ENCODE measurements around the gene PGM2L1. TPM values are rescaled to one million over a fixed set of nuclear protein-coding genes. Genes with fewer than 3 reads are reported as not detected.
A peak's percentile ranks its signal among the peaks of the same experiment; 100 is the strongest.
"Not testable (repeated sequence)": the region's sequence is repeated elsewhere in the genome, so short reads cannot be mapped to it uniquely, and the experiment has no call there.

The PGM2L1 gene
- total RNA-seq, 1 experiment from 2014 or later, result 13.4 TPM

DNA sequence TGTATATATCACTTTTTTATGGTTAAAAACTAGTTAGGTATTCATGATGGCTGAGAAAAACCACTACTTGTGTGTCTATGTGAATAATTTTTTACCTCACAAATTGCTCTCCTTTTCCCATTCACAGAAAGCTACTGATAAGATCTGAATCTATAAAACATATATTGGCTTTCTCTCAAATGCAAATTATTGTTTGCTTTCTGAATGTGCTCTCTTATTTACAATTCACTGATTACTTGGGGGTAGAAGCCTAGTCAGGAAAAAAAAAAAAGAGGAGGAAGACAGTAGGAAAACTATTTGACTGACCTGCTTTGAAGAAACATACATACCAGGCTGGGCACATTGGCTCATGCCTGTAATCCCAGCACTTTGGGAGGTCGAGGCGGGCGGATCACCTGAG lies 20.5 kb downstream of the PGM2L1 start:
- no peak for DNase-seq
- H3K36me3 ChIP-seq (replicated peaks; ENCODE audit: control insufficient read depth, insufficient read depth, low read length), result no peaks in the 10 kb centered on the region; the same call in 1 of the 2 replicates
- no peaks in the 10 kb centered on the region for H3K27me3 ChIP-seq (ENCODE audit: control insufficient read depth, insufficient read depth, low read length)
- no peak overlapping the region for H3K4me3 ChIP-seq (ENCODE audit: insufficient read depth, low read depth, low read length)

DNA sequence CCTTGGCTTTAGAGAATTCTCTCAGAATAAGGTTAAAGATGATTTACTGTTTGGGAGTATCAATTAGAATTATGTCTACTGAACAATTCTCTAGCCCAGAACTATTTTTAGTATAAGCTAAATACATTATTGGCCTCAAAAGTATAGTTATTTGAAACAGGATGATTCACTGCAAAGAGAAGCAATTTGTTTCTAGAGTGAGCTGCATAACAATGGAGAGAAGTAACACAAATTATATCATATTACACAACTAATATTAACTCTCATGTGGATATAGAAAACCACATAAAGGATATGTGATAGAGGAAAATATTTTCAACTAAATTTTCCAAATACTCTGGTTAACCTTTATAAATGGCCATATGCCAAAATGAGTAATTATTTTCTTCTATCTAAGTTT lies 24.9 kb downstream of the PGM2L1 start:
- H3K36me3 ChIP-seq (replicated peaks; ENCODE audit: control insufficient read depth, insufficient read depth, low read length), result peaks cover 1% of the 10 kb centered on the region
- no peak overlapping the region for H3K4me3 ChIP-seq (ENCODE audit: insufficient read depth, low read depth, low read length)
- DNase-seq, result no peak
- no peaks in the 10 kb centered on the region for H3K27me3 ChIP-seq (ENCODE audit: control insufficient read depth, insufficient read depth, low read length)

DNA sequence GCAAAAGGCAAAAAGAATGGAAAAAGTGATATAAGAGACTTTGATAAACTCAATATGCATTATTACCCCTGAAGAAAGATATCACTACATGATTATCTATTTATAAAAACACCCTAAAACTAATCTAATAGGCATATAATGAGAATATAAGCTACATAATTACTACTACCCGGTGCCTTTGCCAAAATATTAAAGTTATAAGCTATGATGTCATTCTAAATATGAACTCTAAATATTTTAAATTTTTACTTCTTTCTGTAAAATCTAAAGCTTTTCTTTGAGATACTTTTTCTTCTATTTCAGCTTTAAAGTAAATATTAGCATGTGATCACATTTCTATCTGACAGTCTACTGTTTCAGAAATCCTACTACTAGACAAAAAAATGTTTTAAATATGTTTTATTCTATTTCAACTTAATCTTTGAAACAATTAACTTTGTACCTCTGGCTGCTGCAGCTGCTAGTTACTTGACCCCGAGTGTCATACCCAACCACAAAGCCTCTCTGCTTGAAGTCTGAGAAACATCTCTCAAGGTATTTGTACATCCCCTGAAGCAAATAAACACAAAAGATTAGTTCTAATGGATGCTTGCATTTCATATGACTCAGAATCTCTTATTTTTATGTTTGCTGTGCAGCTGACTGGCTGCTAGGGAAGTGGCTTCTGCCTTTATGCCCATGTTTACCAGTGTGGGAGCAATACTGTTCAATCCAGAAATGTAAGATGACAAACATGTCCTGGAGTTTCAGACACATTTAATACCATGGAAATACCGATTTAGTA lies 26.8 kb downstream of the PGM2L1 start:
- Histone ChIP-seq H3K36me3 (replicated peaks; ENCODE audit: control insufficient read depth, insufficient read depth, low read length) (peaks cover 5% of the 10 kb centered on the region), H3K27me3 (ENCODE audit: control insufficient read depth, insufficient read depth, low read length) (no peaks in the 10 kb centered on the region), H3K4me3 (ENCODE audit: insufficient read depth, low read depth, low read length) (no peak overlapping the region)
- no peak for DNase-seq

DNA sequence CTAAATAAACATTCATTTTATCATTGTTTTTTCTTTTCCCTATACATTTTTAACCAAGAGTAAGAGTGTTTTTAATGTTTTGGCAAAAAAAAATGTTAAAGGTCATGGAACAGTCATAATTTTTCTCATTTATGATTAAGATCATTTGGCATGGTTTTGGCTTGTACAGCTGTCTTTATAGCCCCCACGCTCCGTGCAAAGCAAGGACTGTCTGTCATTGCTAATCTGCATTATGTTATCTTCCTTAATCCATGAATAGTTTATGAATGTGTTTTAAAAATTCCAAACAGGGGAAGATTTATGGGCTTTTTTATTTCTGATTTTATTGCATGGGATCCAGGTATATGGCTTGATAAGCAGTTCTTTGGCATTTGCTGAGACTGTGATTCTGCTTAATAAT lies 28.1 kb downstream of the PGM2L1 start:
- DNase-seq, result no peak
- no peaks in the 10 kb centered on the region for H3K27me3 ChIP-seq (ENCODE audit: control insufficient read depth, insufficient read depth, low read length)
- peaks cover 5% of the 10 kb centered on the region for H3K36me3 ChIP-seq (replicated peaks; ENCODE audit: control insufficient read depth, insufficient read depth, low read length)

DNA sequence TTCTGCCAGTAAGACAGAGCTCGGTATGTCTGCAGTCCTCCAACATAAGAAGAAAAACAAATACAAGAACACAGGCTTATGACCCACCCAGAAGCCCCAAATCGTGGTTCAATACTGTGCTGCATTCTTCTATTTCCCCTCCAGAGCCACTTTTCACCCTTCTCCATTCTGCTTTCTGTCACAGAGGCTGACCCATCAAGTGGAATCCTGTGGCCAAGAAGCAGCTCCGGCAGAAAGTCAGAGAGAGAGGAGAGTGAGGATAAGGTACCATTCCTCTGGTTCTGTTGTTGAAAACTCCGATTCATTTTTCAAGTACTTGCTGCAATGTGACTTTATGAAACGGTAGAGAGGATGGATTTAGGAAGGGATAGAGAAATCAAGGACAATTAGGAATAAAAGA lies 30.4 kb downstream of the PGM2L1 start:
- no peak for DNase-seq
- Histone ChIP-seq H3K36me3 (replicated peaks; ENCODE audit: control insufficient read depth, insufficient read depth, low read length) (peaks cover 5% of the 10 kb centered on the region), H3K4me3 (ENCODE audit: insufficient read depth, low read depth, low read length) (no peak overlapping the region), H3K27me3 (ENCODE audit: control insufficient read depth, insufficient read depth, low read length) (no peaks in the 10 kb centered on the region)

More for the DNA sequence above, 28.1 kb downstream of the PGM2L1 start:
- H3K4me3 ChIP-seq (ENCODE audit: insufficient read depth, low read depth, low read length), result no peak overlapping the region

DNA sequence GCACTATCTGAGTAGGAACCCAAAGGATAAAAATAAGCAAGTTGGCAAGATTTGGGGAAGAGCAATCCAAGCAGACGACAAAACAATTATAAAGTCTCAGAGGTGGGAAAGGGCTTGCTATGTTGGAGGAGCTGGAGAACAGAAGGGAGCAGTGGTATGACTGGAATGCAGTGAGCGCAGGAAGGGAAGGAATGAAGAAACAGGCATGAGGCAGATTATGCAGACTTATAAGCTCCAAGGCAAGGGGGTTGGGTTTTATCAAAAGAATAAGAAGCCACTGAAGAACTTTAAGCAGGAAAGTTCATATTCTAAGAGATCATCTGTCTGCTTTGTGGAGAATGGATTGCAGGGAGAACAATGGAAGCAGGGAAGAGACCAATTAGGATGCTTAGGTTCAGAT lies 31.7 kb downstream of the PGM2L1 start:
- DNase-seq, result peak; percentile 9
- Histone ChIP-seq H3K36me3 (replicated peaks; ENCODE audit: control insufficient read depth, insufficient read depth, low read length) (peaks cover 5% of the 10 kb centered on the region; the same call in 1 of the 2 replicates), H3K4me3 (ENCODE audit: insufficient read depth, low read depth, low read length) (no peak overlapping the region), H3K27me3 (ENCODE audit: control insufficient read depth, insufficient read depth, low read length) (no peaks in the 10 kb centered on the region)

DNA sequence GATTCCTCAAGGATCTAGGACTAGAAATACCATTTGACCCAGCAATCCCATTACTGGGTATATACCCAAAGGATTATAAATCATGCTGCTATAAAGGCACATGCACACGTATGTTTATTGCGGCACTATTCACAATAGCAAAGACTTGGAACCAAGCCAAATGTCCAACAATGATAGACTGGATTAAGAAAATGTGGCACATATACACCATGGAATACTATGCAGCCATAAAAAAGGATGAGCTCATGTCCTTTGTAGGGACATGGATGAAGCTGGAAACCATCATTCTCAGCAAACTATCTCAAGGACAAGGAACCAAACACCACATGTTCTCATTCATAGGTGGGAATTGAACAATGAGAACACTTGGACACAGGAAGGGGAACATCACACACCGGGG lies 32.4 kb downstream of the PGM2L1 start:
- not testable (repeated sequence) for DNase-seq; H3K36me3 ChIP-seq (replicated peaks; ENCODE audit: control insufficient read depth, insufficient read depth, low read length); H3K27me3 ChIP-seq (ENCODE audit: control insufficient read depth, insufficient read depth, low read length); H3K4me3 ChIP-seq (ENCODE audit: insufficient read depth, low read depth, low read length)

DNA sequence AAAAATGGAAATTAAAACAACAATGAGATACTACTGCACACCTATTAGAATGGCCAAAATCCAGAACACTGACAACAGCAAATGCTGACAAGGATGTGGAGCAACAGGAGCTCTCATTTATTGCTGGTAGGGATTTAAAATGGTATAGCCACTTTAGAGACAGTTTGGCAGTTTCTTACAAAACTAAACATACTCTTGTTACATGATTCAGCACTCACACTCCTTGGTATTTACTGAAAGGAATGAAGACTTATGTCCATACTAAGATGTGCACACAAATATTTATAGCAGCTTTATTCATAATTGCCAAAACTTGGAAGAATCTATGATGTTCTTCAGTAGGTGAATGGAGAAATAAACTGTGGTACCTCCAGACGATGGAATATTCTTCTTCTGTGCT lies 40.8 kb downstream of the PGM2L1 start:
- no peak for DNase-seq
- Histone ChIP-seq H3K36me3 (replicated peaks; ENCODE audit: control insufficient read depth, insufficient read depth, low read length) (no peaks in the 10 kb centered on the region; the same call in none of the 2 replicates), H3K4me3 (ENCODE audit: insufficient read depth, low read depth, low read length) (no peak overlapping the region), H3K27me3 (ENCODE audit: control insufficient read depth, insufficient read depth, low read length) (no peaks in the 10 kb centered on the region)

DNA sequence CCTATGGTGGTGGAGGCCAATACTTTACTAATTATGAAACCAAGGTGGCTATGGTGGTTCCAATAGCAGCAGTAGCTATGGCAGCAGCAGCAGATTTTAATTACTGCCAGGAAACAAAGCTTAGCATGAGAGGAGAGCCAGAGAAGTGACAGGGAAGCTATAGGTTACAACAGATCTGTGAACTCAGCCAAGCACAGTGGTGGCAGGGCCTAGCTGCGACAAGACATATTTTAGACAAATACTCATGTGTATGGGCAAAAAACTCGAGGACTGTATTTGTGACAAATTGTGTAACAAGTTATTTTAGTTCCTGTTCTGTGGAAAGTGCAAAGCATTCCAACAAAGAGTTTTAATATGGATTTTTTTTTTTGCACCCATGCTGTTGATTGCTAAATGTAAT lies 42.6 kb downstream of the PGM2L1 start:
- Histone ChIP-seq H3K36me3 (replicated peaks; ENCODE audit: control insufficient read depth, insufficient read depth, low read length) (no peaks in the 10 kb centered on the region; the same call in none of the 2 replicates), H3K4me3 (ENCODE audit: insufficient read depth, low read depth, low read length) (no peak overlapping the region), H3K27me3 (ENCODE audit: control insufficient read depth, insufficient read depth, low read length) (no peaks in the 10 kb centered on the region)
- DNase-seq, result no peak

DNA sequence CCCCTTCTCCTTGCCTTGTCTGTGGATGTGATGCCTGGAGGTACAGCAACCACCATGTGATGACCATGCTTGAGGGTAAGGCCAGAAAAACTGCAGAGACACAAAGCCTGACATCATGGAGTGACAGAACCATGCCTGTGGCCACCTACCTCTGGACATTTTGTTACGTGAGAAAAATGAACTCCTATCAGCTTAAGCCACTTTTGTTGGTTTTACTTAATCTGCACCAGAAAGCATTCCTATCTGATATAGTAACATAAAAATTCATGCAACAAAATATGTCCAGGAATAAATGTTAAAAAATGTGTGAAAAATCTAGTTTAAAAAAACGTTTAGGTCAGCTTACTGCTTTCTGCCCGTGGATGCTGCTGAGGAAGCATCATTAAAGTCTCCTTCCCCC lies 44.2 kb downstream of the PGM2L1 start:
- H3K36me3 ChIP-seq (replicated peaks; ENCODE audit: control insufficient read depth, insufficient read depth, low read length), result no peaks in the 10 kb centered on the region; the same call in 1 of the 2 replicates
- H3K4me3 ChIP-seq (ENCODE audit: insufficient read depth, low read depth, low read length), result no peak overlapping the region
- no peak for DNase-seq
- no peaks in the 10 kb centered on the region for H3K27me3 ChIP-seq (ENCODE audit: control insufficient read depth, insufficient read depth, low read length)

DNA sequence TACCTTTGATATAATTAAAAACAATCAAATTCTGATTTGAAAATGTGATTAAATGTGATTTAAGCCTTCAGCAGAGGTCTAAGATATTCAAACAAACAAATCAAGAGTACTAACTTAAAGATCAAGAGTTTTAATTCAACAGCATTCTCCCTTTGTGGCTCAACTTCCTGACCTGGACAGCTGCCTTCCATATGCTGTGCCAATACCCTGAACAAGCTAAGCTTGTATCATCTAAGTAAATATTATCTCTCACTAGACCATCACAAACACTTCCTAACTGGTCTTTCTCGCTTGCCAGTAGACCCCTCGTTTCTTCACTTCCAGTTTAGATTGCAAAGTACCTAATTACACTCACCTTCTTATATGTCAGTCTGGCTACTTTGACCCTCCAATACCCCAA lies 50.9 kb downstream of the PGM2L1 start:
- Histone ChIP-seq H3K36me3 (replicated peaks; ENCODE audit: control insufficient read depth, insufficient read depth, low read length) (peaks cover 3% of the 10 kb centered on the region), H3K27me3 (ENCODE audit: control insufficient read depth, insufficient read depth, low read length) (no peaks in the 10 kb centered on the region), H3K4me3 (ENCODE audit: insufficient read depth, low read depth, low read length) (no peak overlapping the region)
- no peak for DNase-seq

DNA sequence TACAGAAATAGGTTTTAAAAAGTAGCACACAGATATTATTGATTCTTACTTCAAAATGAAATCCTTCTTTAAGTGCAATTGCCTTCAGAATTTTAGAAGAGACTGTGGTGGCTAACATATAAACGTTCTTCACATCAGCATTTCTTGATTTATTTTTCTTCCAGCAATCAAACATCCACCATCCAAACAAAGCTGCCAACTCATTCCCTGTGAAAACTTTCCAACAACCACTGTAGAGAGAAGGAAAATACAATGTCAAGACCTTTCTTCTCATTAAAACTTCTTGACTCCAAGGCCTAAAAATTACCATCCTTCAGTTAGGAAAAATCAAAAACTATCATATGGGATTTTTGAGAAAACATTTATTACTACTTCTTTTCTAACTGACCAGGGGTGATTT lies 52.8 kb downstream of the PGM2L1 start:
- H3K27me3 ChIP-seq (ENCODE audit: control insufficient read depth, insufficient read depth, low read length), result no peaks in the 10 kb centered on the region
- no peak for DNase-seq
- H3K4me3 ChIP-seq (ENCODE audit: insufficient read depth, low read depth, low read length), result no peak overlapping the region
- H3K36me3 ChIP-seq (replicated peaks; ENCODE audit: control insufficient read depth, insufficient read depth, low read length), result peaks cover 3% of the 10 kb centered on the region

DNA sequence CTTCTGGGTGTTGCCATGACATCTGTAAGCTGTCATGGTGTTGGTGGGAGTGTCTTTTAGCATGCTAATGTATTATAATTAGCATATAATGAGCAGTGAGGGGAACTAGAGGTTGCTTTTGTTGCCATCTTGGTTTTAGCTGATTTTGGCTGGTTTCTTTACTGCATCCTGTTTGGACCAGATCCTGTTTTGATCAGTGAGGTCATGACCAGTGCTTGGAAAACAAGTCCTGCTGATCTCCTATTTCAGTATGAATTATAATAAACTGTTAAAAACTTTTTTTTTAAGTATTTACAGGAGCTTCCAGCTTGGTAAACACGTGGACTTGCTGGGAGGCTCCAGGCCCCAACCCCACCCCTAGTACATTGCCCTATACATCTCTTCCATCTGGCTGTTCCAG lies 56.3 kb downstream of the PGM2L1 start:
- H3K27me3 ChIP-seq (ENCODE audit: control insufficient read depth, insufficient read depth, low read length), result no peaks in the 10 kb centered on the region
- peaks cover 4% of the 10 kb centered on the region for H3K36me3 ChIP-seq (replicated peaks; ENCODE audit: control insufficient read depth, insufficient read depth, low read length)
- no peak for DNase-seq
- H3K4me3 ChIP-seq (ENCODE audit: insufficient read depth, low read depth, low read length), result no peak overlapping the region

DNA sequence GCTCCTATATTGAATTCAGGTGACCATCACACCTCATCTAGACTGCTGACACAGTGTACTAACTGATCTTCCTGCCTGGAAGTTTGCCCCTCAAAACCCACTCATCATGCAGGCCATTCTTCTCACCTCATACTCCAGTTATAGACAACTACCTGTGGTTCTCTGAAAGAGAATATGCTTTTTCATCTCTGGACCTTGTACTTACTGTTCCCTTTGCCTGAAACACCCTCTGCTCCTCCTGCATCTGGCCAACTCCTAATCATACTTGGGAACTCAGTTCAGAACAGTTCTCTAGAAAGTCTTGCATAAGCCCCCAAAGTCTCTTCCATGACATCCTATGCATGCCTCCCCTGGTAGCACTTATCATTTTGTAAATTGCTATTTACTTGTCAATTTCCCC lies 58.6 kb downstream of the PGM2L1 start:
- Histone ChIP-seq H3K4me3 (ENCODE audit: insufficient read depth, low read depth, low read length) (no peak overlapping the region), H3K36me3 (replicated peaks; ENCODE audit: control insufficient read depth, insufficient read depth, low read length) (peaks cover 3% of the 10 kb centered on the region; the same call in 1 of the 2 replicates), H3K27me3 (ENCODE audit: control insufficient read depth, insufficient read depth, low read length) (no peaks in the 10 kb centered on the region)
- no peak for DNase-seq

DNA sequence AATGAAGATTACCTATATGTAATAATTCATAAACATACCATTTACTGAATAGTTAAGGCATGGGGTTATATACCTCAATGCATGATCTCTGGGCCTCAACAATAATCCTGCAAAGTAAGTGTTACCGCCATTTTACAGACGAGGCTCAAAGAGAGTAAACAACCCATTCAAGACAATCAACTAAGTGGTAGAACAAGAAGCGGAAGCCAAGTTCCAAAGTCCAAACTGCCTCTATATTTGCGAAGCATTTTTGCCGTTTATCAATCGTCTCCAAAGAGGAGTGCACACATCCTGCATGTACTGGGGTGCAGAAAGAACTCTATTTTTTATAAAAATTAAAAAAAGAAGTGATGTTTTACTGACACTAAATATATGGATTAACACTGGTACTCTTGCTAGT lies 59.3 kb downstream of the PGM2L1 start:
- no peaks in the 10 kb centered on the region for H3K27me3 ChIP-seq (ENCODE audit: control insufficient read depth, insufficient read depth, low read length)
- no peak for DNase-seq
- peaks cover 3% of the 10 kb centered on the region; the same call in 1 of the 2 replicates for H3K36me3 ChIP-seq (replicated peaks; ENCODE audit: control insufficient read depth, insufficient read depth, low read length)
- H3K4me3 ChIP-seq (ENCODE audit: insufficient read depth, low read depth, low read length), result no peak overlapping the region

Measured in H7 (cell line).